HUDEP-2 (cell line): ENCODE results near the gene OR1M1.
"Not testable (repeated sequence)": the region's sequence is repeated elsewhere in the genome, so short reads cannot be mapped to it uniquely, and the experiment has no call there.

ENCODE experiments used
- DNase-seq, 76 experiments: peaks; one replicate each; lab custom pipeline; 2025; ENCODE audit not compliant: unreplicated experiment in 76 of 76; lab: John Stamatoyannopoulos, UW

Gene OR1M1

GRCh38 chr19:9086761-9087160 lies at the start of gene OR1M1:
Gene OR1M1 (plus strand): TSS chr19:9087061. CDS start chr19:9093245, 6,184 bp downstream.
- no peak for DNase-seq

- peak in 4 of 76 experiments; percentile 4 to 19 (median 6) for DNase-seq
Measured at GRCh38 chr19:9037400-9038062, 49.3 kb upstream of the OR1M1 start.

DNA sequence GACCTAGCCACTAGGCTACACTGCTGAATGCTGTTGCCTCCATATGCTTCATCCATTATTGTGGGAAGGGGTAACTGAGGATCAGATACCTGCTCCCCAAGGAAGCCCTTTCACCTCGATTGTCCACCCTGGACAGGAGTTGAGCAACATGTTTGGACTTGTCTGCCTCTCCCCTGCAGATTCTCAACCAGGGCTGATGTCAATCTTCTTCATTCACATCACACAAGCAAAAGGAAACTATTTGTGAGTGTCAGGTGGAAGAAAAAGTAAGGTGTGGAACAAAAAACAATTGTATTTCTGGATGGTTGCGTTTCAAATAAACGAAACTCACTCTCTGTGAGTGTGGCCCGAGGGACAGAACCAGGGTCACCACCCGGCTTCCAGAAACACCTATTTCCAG lies 47.1 kb upstream of the OR1M1 start:
- DNase-seq = peak in 1 of 76 experiments; percentile 12

DNA sequence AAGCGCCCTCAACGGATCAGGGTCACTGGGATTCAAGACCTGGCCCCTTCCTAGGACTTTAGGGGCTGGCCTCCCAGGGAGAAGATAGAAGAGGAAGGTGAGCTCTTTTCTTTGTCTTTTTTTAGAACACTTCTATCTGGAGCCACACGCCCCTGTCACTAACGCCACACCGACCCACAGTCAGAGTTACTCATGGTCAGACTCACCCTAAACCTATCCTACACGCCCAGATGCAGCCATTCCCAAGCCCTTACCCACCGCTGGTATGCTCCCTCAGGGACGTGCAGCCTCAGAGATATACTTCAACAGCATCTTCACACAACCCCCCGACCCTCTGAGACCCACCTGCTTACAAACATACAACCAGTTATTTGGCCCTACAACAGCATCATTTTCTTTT lies 46.7 kb upstream of the OR1M1 start:
- DNase-seq = peak in 1 of 76 experiments; percentile 19

DNA sequence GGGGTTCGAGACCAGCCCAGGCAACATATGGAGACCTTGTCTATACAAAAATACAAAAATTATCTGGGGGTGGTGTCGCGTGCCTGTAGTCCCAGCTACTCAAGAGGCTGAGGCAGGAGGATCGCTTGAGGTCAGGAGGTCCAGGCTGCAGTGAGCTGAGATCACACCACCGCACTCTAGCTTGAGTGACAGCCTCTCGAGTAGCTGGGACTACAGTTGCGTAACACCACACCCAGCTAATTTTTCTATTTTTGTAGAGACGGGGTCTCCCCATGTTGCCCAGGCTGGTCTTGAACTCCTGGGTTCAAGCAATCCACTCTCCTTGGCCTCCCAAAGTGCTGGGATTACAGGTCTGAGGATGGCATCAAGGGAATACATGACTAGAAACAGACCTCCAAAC lies 45.8 kb upstream of the OR1M1 start:
- DNase-seq = no peak

- no peak for DNase-seq
Measured at GRCh38 chr19:9043524-9043923, 43.3 kb upstream of the OR1M1 start.

GRCh38 chr19:9044449-9044848 lies 42.4 kb upstream of the OR1M1 start:
- no peak for DNase-seq

- DNase-seq = no peak
Measured at GRCh38 chr19:9046694-9047093, 40.2 kb upstream of the OR1M1 start.

GRCh38 chr19:9052894-9053293 lies 34.0 kb upstream of the OR1M1 start:
- no peak for DNase-seq

GRCh38 chr19:9053674-9054073 lies 33.2 kb upstream of the OR1M1 start:
- not testable (repeated sequence) for DNase-seq

- DNase-seq = no peak
Measured at GRCh38 chr19:9054207-9054606, 32.7 kb upstream of the OR1M1 start.

- no peak for DNase-seq
Measured at GRCh38 chr19:9054765-9055164, 32.1 kb upstream of the OR1M1 start.

- DNase-seq = not testable (repeated sequence)
Measured at GRCh38 chr19:9056131-9056530, 30.7 kb upstream of the OR1M1 start.

DNA sequence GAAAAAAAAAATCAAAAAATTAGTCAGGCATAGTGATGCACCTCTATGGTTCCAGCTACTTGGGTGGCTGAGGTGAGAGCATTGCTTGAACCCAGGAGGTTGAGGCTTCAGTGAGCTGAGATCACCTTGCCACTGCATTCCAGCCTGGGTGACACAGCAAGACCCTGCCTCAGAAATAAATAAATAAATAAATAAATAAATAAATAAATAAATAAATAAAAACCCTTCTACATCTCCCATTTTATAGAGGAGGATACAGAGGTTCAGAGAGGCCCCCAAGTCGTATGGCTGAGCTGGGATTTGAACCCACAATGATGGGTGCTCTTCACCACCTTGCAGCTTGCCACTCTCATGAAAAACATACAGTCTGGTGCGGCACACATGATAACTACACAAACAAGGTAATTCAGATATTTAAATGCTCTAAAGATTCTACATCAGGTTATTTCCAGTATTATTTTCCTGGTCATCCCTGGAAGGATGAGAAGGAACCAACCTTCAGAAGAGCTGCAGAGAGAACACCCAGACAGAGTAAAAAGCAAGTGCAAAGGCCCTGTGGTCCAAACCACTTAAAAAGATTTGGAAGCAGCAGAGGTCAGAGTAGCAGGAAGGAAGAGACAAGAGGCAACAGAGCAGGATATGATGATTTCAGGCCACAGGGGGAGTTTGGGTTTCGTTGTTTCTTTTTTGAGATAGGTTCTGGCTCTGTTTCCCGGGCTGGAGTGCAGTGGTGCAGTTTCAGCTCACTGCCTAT lies 29.2 kb upstream of the OR1M1 start:
- no peak for DNase-seq

DNA sequence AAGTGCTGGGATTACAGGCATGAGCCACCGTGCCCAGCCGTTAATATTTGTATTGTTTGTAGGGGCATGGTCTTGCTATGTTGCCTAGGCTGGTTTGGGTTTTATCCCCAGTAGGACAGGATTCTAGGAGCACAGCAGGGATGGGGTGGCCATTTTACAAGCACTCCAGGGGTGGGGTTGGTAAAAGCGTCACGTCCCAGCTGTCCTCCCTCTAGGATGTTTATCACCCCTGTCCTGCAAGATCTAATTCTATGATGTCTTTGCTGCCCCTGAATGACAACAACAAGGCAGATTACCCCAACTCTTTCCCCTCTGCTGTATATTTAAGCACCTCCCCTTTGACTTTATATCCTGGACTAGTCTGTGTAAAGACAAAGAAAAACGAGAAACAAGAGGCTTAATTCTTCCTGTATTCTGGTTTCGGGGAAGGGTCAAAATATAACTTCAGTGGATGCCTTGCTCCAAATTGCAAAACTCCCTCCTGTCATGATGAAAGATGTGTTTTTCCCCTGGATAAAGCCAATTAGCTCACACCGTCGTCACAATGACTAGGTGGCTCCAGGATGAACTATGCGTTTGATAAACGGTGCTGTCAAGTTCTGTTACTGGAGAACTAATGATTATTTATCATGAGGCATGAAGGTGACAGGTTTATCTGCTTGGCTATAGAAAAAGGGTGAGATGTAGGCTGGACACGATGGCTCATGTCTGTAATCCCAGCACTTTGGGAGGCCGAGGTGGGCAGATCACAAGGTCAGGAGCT lies 27.8 kb upstream of the OR1M1 start:
- DNase-seq = no peak

- peak in 27 of 76 experiments; percentile 3 to 57 (median 22) for DNase-seq
Measured at GRCh38 chr19:9060564-9061340, 26.1 kb upstream of the OR1M1 start.

GRCh38 chr19:9061879-9062278 lies 25.0 kb upstream of the OR1M1 start:
- DNase-seq = no peak

GRCh38 chr19:9065457-9066014 lies 21.3 kb upstream of the OR1M1 start:
- DNase-seq = no peak

DNA sequence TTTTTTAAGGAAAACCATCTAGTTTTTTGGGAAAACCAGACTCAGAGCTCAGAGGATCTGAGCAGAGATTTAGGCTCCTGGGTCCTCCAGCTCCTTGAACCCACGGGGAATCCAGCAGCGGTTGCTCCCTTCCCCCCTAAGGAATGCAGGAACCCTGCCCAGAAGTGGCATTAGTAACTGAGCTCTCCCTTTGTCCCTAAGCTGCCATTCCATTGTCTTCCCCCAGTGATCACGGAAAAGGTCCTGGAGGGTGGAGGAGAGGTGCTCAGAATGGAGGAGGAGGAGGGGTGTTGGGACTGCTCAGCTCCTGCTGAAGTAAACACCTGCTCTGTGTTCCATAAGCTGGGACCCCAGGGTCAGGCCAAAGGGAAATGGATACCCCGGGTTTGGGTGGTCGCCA lies 16.8 kb upstream of the OR1M1 start:
- no peak for DNase-seq

DNA sequence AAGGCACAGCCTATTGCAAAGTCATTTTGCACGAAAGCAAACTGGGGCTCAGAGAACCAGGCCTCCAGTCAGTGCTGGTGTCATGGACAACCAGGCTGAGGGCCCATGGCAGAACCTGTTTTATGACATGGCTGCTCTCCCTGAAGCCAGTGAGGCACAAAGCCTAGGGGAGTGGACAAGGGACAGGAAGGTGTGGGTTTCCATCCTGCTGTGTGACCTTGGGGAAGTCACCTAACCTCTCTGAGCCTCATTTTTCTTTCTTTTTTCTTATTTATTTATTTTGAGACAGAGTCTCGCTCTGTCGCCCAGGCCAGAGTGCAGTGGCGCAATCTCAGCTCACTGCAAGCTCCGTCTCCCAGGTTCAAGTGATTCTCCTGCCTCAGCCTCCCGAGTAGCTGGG lies 15.1 kb upstream of the OR1M1 start:
- not testable (repeated sequence) for DNase-seq
